Activated CD4-positive, alpha-beta T cell treated with anti-CD3 and anti-CD28 coated beads, Interleukin-2, amount 50 U/mL, for 48 hours (primary cell): ENCODE results near the gene ARHGAP28.
"Not testable (repeated sequence)": the region's sequence is repeated elsewhere in the genome, so short reads cannot be mapped to it uniquely, and the experiment has no call there.

ENCODE experiments used
- DNase-seq, 2 experiments: peaks; one replicate each; pipeline ENCODE4 v3.0.0-alpha.2; 2020

ARHGAP28 gene

GRCh38 chr18:6878556-6879297 is 149.2 kb downstream of the ARHGAP28 start:
- DNase-seq, result no peak

DNA sequence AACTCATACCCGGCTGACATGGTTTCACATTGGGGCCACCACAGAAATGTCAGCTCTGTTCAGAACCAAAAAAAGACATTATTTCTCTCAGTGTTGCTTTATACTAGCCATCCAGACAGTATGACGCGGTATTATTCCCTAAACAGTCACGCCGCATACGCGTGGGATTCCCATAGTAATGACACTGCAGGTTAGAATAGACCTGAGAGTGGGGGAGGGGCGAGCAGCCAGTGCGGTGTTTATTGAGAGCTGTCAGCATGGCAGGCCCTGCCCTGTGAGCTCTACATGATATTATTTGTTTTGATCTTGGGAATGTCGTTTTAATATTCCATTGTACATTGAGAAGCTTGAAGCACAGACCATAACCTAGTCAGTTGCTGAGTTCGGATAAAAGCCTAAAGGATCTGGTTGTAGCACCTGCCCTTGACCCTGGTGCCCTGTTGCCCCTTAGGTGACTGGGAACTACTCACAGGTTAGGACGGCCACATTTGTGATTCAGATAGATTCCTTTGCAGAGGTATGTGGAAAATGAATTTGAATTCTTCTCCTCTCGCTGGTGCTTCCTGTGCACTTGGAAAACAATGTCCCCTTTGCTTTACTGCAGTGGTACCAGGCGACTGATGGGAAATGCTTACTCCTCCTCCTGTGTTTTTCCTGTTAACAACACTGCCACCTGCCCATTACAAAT is 150.1 kb downstream of the ARHGAP28 start:
- DNase-seq, result no peak

GRCh38 chr18:6881034-6881820 is 151.7 kb downstream of the ARHGAP28 start:
- no peak for DNase-seq

GRCh38 chr18:6882401-6882800 is 152.9 kb downstream of the ARHGAP28 start:
- DNase-seq, result no peak

GRCh38 chr18:6885006-6885481 is 155.5 kb downstream of the ARHGAP28 start:
- DNase-seq, result no peak

DNA sequence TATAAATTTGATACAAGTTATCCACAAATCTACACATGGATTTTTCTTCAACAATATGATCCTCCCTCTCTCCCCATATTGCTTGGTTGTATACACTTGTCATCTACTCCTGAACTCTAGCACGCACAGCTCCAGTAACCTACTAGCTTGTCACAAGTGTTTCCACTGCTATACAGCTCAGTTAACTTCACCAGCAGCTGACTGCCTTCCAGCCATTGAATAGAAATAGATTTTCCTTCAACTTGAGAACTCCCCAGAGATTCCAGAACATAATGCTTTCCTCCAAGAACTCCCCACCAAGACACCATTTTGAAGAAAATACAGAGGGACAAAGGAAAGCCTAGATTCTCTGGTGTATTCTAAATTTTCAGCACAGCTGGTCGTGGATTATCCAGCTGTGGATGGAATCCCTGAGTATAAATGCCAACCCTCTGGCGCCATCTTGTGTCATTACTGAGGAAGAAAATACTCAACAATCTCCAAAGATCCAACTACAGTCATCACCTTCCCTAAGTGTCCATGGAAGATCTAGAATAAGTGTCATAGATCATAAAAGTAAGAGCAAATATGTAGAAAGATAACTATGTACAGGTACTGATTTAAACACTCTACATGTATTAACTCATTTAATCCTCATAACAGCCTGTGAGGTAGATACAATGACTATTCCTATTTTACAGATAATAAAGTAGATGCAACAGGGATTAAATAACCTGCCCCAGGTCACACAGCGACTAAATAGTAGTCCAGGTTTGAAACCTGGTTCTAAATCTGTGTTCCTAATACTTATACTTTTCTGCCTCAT is 156.7 kb downstream of the ARHGAP28 start:
- DNase-seq, result peak; percentile 2 to 11

- DNase-seq, result no peak
Measured at GRCh38 chr18:6886797-6887330, 157.3 kb downstream of the ARHGAP28 start.

DNA sequence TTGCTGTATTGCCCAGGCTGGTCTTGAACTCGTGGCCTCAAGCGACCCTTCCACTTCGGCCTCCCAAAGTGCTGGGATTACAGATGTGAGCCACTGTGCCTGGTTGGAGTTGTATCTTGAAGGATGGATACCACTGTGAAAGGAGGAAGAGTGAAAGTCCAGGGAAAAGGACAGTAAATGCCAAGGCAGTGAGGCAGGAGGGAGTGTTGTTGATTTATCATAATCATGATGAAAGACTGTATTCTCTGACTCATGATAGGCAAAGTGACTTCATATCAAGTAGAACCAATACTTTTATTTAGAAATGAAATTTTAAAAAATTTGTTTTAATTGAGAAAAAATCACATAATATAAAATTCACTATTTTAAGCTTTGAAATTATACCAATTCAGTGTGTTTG is 162.3 kb downstream of the ARHGAP28 start:
- DNase-seq, result no peak

GRCh38 chr18:6901286-6901926 is 171.9 kb downstream of the ARHGAP28 start:
- DNase-seq, result no peak

- no peak for DNase-seq
Measured at GRCh38 chr18:6917072-6917471, 187.6 kb downstream of the ARHGAP28 start.

DNA sequence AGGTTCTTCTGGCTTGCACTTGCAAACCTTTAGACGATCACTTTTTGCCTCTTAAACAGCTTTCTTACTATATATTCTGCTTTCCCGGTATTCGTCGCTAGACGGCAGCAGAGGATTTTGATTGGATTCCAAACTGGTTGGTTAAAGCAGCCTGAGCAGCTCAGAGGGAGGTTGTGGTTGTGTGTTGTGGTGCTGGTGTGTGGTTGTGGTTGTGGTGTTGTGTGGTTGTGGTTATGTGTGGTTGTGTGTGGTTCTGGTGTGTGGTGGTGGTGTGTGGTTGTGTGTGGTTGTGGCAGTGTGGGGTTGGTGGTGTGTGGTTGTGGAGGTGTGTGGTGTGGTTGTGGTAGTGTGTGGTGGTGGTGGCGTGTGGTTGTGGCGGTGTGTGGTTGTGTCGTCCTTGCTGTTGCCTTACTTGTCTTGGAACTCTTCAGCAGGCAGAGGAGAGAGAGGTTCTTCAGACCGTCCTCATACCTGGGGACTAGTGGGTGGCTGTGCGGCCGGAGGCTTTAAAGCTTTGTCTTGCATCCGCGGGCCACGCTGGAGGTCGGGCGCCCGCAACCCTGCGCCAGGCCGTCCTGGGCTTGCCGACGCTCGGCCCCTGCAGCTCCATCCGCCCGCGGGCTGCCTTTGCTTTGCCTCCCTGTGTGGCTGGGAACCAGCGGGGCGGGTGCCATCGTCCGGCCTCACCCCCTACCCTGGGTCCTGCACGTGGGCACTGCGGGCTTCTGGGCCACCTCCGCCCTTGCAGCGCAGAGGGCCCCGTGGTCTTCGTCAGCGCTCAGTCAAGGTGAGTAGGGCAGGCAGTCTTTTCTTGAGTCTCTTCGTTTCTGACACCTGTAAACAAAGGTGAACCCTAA is 190.8 kb downstream of the ARHGAP28 start:
- peak; percentile 33 to 40 for DNase-seq

GRCh38 chr18:6921571-6921970 is 192.1 kb downstream of the ARHGAP28 start:
- DNase-seq, result no peak

GRCh38 chr18:6923220-6923619 is 193.7 kb downstream of the ARHGAP28 start:
- DNase-seq, result no peak

- no peak for DNase-seq
Measured at GRCh38 chr18:6927153-6927552, 197.6 kb downstream of the ARHGAP28 start.

GRCh38 chr18:6928359-6928758 is 198.8 kb downstream of the ARHGAP28 start:
- no peak for DNase-seq

GRCh38 chr18:6929370-6930102 is 200.0 kb downstream of the ARHGAP28 start:
- no peak for DNase-seq

DNA sequence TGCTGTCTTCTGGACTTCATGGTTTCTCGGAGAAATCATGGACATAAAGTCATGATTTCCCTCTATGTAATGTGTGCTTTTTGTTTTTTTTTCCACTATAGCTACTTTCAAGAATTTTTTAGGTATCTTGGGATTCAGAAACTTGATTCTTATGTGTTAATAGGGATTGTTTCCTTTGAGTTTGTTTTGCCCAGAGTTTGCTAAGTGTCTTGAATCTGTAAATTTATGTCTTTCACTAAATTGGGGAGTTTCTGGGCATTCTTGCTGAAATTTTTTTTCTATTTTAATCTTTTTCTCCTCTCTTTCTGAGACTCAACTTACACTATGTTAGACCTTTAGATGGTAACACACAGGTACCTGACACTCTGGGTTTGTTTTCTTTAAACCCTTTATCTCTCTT is 205.3 kb downstream of the ARHGAP28 start:
- no peak for DNase-seq

DNA sequence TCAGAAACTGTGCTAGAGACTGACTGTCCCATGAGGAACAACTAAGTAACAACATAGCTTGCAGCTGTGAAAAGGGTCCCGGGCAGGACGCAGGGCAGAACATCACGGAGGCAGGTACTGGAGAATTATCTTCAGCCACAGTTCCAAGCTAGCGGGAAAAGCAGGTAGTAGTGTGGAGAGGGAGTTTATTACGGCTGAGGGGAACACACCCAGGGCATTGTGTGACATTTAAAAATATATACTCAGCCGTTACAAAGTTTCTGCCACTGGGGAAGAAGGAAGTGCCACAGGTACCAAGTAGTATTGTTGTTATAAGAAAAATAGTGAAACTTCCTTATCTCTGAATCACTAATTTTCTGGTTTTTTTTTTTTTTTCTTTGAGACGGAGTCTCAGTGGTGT is 208.5 kb downstream of the ARHGAP28 start:
- no peak for DNase-seq

DNA sequence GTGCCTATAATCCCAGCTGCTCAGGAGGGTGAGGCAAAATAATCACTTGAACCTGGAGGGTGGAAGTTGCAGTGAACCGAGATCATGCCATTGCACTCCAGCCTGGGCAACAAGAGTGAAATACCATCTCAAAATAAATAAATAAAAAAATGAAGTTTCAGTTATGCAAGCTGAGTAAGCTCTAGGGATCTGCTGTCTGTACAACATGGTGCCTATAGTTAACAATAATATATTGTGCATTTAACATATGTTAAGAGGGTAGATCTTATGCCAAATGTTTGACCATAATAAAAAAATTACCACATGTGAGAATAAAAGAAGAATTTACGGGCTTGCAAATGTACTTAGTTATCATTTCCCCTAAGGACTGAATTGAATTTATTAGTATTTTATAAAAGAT is 208.9 kb downstream of the ARHGAP28 start:
- not testable (repeated sequence) for DNase-seq

DNA sequence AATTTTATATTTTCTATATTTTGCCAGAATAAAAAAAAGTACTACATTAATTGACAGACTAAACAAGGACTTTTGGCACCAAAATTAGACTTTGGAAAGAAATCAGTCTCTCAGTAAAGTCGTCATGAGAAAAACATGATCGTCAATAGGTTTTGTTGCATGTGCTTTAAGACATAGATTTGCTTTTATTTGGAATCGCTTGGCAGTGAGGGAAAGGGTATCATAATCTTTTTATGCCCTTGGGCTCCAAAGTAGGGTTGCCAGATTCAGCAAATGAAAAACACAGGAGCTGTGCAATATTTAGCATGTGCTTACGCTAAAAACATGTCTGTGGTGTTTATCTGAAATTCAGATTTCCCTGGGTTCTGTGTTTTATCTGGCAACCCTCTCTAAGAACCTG is 210.5 kb downstream of the ARHGAP28 start:
- DNase-seq, result no peak
